IPS DF 4.7 (cell line): ENCODE data around the gene DPYSL5.

ENCODE experiments used
- DNase-seq: peaks from one replicate; pipeline ENCODE4 v3.0.0-alpha.2; 2013; ENCODE audit warnings: low spot score; ENCODE audit errors: extremely low read depth

Gene DPYSL5

GRCh38 chr2:26988058-26988860 lies 140.3 kb downstream of the DPYSL5 start:
- no peak for DNase-seq

GRCh38 chr2:26989156-26989555 lies 141.2 kb downstream of the DPYSL5 start:
- no peak for DNase-seq

- DNase-seq = no peak
Observed at GRCh38 chr2:26991717-26992116, 143.8 kb downstream of the DPYSL5 start.

DNA sequence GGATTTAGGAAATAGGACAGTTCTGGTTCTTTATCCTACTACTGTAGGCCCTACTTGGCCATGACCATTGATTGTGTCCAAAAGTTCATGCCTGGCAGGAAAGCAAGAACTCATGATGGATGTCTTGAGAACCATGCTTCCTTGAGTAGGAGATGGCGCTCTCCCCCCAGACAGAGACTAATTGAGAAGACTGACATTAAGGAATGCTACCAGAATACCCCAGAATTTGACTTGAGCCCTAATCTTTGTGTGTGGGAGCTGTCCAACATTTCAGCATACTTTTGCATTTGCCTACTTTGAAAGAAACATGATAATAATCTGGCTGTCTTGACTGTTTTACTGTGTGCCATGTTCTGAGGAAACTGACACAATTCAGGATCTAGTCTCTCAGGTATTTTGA lies 145.8 kb downstream of the DPYSL5 start:
- no peak for DNase-seq

DNA sequence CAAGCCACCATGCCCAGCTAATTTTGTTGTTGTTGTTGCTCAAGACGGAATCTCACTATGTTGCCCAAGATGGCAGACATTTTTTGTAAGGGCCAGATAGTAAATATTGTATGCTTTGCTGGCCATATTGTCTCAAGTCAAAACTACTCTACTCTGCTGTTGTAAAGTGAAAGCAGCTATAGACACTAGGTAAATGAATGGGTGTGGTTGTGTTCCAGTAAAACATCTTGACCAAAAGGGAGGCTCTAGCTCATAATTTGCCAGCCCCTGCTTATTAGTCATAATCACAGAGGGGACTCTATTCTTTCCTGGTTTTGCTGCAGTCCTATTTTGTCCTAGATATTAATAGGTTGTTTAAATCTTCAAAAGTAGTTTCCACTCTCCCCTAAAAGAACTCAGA lies 147.1 kb downstream of the DPYSL5 start:
- no peak for DNase-seq

DNA sequence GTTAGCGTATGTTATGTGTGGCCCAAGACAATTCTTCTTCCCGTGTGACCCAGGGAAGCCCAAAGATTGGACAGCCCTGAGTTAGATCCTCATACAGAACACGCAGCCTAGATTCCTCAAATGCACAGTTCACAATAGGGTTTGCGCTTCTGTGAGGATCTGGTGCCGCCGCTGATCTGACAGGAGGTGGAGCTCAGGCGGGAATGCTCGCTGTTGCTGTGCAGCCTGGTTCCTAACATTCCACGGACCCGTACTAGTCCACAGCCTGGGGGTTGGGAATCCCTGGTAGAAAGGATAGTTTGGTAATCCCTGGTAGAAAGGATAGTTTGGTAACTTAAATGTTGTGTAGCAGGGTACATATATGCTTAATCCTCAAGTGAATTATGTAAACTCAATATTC lies 149.5 kb downstream of the DPYSL5 start:
- DNase-seq = no peak

GRCh38 chr2:26998323-26998722 lies 150.4 kb downstream of the DPYSL5 start:
- DNase-seq = no peak
